COLO829 (cell line): ENCODE data around the gene GK2.

ENCODE experiments used
- DNase-seq: peaks from one replicate; pipeline ENCODE4 v3.0.0; 2012; ENCODE audit warnings: low spot score

The GK2 gene

DNA sequence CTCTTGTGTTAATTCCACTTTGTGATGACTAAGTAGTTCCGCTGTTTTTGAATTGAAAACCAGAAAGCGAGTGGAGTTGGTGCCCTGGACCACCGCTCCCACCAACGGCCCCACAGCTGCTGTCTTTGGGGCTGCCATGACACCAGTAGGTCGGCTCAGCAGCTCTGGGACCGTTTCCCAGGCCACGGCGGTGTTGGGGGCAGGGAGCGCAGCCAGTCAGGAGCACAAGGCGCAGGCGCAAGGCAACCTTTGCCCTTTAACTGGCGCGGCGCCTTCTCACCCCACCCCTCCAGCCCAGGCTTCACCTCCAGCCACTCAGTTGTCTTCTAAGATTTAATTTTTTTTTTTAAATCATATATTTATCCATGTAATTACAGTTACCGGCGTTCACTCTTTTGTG, at the start of gene GK2:
Gene GK2, minus strand, starts transcription at position 166 of the 400 bp plus-strand sequence. Its CDS starts 28 bp downstream, at position 138.
- DNase-seq, result no peak

DNA sequence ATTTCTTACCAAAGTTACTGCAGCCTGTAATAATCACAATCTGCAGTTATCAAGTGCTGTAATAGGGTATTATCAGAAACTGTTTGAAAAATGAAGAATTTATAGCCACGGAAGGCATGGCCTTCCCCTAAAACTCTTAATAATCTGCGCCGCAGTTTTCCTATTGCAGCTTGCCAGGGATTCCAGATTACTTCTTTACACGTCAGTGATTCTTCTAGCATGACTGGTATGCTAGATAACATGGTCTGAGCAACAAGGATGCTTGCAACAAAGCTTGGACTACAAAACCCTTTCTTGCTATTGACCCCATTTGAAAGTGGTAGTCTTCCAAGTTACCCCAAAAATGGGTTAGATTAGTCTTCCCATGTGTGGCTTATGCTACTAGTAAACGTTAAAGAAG, 47.2 kb upstream of the GK2 start:
- DNase-seq, result no peak

GRCh38 chr4:79454656-79455055, 46.6 kb upstream of the GK2 start:
- no peak for DNase-seq

GRCh38 chr4:79450053-79450452, 42.0 kb upstream of the GK2 start:
- no peak for DNase-seq

DNA sequence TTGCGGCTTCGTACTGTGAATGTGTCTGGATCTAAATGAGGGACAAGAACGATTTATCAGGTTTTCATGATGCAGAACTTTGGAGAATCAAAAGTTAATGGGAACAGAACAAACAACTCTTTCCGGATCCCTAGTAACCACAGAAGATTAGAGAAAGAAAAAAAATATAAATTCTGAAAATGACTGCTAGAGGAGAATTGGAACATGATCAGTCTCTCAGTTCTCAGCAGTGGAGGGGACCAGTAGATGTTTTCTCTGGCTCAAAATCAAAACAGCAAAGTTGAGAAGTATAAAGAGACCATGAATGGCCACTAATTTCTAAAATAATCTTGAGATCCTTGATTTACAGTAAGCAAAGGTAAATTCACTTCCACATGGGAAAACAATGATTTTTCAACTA, 38.1 kb upstream of the GK2 start:
- DNase-seq, result no peak

DNA sequence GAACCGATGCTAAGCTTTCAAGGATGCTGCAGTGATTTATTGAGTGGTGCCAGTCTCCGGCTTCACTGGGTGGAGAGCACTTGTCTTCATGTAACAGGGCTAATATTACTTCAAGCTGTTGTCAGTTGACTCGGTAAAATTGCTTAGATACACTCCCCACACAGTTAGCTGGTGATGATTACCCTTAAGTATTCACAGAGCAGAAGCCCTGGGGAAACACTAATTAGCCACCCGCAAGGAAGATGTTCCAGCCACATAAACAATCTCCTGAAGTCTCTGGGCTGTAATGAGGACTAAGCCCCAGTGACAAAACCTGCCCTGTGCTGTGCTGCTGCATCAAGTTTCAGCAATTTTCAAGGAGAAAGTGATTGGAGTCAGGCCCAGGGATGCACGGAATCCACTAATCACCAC, 37.3 kb upstream of the GK2 start:
- DNase-seq, result no peak

- no peak for DNase-seq
These were observed 34.4 kb upstream of the GK2 start for GRCh38 chr4:79442422-79442821.

GRCh38 chr4:79439489-79439888, 31.5 kb upstream of the GK2 start:
- no peak for DNase-seq

DNA sequence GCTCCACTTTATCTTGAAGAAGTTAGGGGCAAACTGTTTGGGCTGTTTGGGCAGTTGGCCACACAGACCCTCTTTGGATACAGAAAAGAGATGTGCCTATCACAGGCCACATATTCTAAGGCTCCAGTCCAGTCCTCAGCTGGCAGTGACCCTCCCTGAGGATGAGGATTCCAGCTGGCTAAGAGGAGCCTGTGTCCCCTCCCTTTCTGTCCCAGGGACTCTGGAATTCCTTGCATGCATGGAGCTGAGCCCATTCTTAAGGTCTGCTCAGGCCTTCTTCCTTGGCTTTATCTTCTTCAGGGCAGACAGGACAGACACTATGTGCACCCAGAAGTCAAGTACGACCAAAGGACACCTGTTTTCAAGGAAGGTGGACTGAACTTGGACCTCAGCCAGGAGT, 23.8 kb upstream of the GK2 start:
- no peak for DNase-seq

- no peak for DNase-seq
These were observed 21.3 kb upstream of the GK2 start for GRCh38 chr4:79429113-79429903.

- DNase-seq, result no peak
These were observed 19.0 kb upstream of the GK2 start for GRCh38 chr4:79426989-79427388.

GRCh38 chr4:79425586-79425985, 17.6 kb upstream of the GK2 start:
- no peak for DNase-seq

DNA sequence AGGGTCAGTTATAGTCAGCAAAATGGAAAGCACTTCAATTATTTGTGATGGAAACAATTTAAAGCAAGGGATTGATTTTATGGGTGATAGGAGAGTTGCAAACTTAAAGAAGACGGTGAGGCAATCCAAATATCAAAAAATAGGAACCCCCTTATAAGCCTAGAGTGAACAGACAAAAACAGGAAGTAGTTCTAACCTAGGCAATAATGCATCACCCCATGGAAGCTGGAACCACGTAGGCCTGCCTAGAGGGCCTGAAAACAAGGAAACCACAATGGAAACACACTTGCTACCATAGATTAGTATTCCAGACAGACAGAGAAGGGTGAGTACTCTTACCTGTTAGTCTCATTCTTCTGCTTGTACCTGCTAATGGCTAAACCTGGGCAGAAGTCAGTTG, 13.5 kb upstream of the GK2 start:
- no peak for DNase-seq

DNA sequence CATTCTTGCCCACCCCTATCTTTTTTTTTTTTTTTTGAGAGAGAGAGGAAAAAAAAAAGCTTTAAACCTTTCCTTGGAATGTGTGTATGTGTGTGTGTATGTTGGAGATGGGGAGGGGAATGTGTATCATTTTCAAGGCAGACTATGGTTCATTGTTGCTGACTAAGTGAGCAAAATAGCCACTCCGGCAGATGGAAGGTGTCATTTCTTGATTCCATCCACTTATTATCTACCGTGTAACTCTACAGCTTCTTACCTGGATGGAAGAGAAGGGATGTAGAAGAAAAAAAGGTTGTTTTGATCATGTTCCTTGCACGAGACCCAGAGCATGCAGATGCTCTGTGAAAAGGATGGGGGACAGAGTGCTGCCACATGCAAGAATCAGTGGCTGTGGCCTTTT, 5.9 kb upstream of the GK2 start:
- DNase-seq, result no peak

DNA sequence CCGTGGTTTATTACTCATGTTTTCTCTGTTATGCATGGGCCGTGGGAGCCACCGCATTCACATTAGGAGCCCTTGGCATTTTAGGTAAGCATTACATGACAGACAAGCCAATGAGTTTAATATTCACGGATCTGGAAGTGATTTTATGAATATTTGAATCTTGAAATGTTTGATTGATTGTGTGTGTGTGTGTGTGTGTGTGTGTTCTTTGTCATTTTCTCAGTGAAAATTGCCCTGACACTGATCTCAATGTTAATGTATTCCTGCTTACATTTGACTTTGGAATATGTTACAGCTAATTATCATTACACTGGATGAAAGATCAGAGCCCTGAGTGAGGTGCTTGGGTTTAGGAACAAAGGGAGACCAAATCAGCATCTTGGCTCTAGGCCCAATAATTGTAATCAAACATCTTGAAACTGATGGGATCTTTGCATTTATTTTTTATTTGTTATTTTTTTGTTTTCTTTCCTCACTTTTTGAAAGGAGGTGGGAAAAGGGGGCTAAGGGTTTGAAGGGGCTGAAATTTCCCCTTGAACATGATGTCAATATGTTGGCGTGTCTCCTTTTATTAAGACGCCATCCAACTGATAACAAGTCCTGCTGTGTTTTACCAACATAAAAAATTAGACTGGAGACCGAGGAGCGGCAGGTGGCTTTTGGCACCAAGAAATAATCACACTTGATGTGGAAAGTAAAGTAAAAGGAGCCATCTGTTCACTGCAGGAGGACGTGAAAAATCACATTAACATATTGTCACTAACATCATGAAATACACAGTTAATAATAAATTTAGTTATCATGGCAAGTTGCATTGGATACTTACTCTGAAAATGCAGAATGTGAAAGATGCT, 5.2 kb upstream of the GK2 start:
- no peak for DNase-seq

DNA sequence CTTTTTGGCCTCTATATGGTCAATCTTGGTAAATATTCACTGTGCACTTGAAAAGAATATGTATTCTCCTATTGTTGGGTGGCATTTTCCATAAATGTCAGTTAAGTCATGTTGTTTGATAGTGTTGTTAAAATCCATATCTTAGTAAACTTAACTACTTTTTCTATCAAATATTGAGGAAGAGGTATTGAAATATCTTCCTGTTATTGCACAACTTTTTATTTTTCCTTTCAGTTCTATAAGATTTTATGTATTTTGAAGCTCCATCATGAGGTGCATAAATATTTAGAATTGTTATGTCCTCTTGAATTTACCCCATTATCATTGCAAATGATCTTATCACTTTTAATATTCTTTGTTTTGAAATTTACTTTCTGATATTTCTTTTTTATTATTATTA, 3.4 kb downstream of the GK2 start:
- DNase-seq, result no peak

DNA sequence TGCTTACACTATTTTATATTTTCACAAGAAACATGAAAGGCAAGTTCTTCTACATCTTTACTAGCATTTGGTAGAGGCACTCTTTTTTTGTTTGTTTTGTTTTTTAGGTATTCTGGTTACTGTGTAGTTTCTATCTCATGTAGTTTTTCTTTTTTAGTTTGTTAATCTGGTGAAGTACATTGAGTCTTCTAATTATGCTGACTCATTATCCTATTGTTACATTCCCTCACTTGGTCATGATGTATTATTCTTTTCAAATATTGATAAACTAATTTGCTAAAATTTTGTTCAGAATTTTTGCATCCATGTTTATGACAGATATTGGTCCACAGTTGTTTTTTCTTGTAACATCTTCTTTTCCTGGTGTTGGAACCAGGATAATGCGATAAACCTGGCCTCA, 4.7 kb downstream of the GK2 start:
- no peak for DNase-seq

- DNase-seq, result no peak
These were observed 5.6 kb downstream of the GK2 start for GRCh38 chr4:79402332-79402851.

- DNase-seq, result no peak
These were observed 9.0 kb downstream of the GK2 start for GRCh38 chr4:79399076-79399475.

GRCh38 chr4:79397951-79398350, 10.1 kb downstream of the GK2 start:
- no peak for DNase-seq

- no peak for DNase-seq
These were observed 11.2 kb downstream of the GK2 start for GRCh38 chr4:79396794-79397193.

DNA sequence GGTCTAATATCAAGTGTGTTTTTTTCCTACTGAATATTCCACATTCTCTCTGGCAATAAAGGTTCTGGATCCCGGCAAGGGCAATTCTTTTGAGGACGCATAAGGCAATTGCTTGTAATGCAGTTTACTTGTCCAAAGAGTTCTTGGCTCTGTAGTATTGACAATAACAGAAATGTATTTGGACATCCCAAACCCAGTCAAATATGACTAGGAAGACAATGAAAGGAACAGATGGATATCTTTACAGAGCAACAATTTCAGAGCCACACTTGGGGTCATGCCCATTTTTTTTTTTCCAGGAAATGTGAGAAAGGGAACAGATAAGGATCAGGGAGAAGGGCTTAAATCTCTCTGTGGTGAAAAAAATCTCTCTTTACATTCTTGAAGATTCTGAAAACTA, 12.2 kb downstream of the GK2 start:
- DNase-seq, result no peak

DNA sequence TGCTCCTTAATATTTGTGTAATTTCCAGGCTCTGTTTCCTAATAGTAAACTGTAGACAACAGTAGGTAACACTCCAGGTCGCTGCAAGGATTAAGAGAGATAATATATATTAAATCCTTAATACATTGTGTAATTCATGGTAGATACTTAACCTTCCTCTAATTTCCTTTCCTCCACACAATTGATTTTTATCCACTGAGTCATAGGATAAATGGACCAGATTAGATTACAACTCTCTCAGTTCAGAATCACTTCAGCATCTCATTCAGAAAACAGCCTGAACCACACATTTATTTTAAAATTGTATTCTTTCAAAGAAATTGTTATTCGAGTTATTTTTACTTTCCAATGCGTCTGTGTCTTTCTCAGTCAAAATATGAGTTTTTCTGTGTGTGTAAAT, 17.1 kb downstream of the GK2 start:
- no peak for DNase-seq
